OCI-LY1 (cell line): ENCODE measurements around the gene ALAD.

Source experiments
- H2AFZ ChIP-seq: fragments of 200-600 bp; sonication (generic), shearing (Covaris generic); 2 replicates; pipeline ENCODE4 v1.6.0; 2014; ENCODE audit warnings: antibody characterized with exemption, mild to moderate bottlenecking, low read length
- H3F3A ChIP-seq: fragments of 200-600 bp; sonication (generic), shearing (Covaris generic); 2 replicates; pipeline ENCODE4 v1.6.0; 2014; ENCODE audit warnings: mild to moderate bottlenecking, antibody characterized with exemption, low read length, moderate library complexity; ENCODE audit not compliant: insufficient read depth
- H3K27ac ChIP-seq: fragments of 200-600 bp; sonication (generic); 2 replicates; pipeline ENCODE4 v1.5.1; 2014; ENCODE audit warnings: low read length, mixed run types, mild to moderate bottlenecking, low read depth; ENCODE audit not compliant: poor library complexity, severe bottlenecking
- H3K27me3 ChIP-seq: fragments of 200-600 bp; sonication (generic); 2 replicates; pipeline ENCODE4 v1.6.0; 2014; ENCODE audit warnings: antibody characterized with exemption, mild to moderate bottlenecking, low read length, moderate library complexity; ENCODE audit not compliant: insufficient read depth
- H3K36me3 ChIP-seq: fragments of 200-600 bp; sonication (generic); 2 replicates; pipeline ENCODE4 v1.6.1; 2014; ENCODE audit warnings: mild to moderate bottlenecking, antibody characterized with exemption, low read length, moderate library complexity, mixed read lengths; ENCODE audit not compliant: insufficient read depth
- H3K4me1 ChIP-seq: fragments of 200-600 bp; sonication (generic); 2 replicates; pipeline ENCODE4 v1.5.1; 2014; ENCODE audit warnings: mild to moderate bottlenecking, low read length, moderate library complexity; ENCODE audit not compliant: insufficient read depth, severe bottlenecking
- H3K4me2 ChIP-seq: fragments of 200-600 bp; sonication (generic), shearing (Covaris generic); 2 replicates; pipeline ENCODE4 v1.6.1; 2014; ENCODE audit warnings: low read length
- H3K4me3 ChIP-seq: fragments of 200-600 bp; sonication (generic); 2 replicates; pipeline ENCODE4 v1.5.1; 2014; ENCODE audit warnings: low read length, low read depth, mild to moderate bottlenecking, mixed read lengths; ENCODE audit not compliant: poor library complexity, severe bottlenecking
- H3K79me2 ChIP-seq: fragments of 200-600 bp; shearing (Covaris generic); 2 replicates; pipeline ENCODE4 v1.6.1; 2016; ENCODE audit warnings: mixed run types, low read length, mixed read lengths; ENCODE audit not compliant: insufficient read depth
- H3K9ac ChIP-seq: fragments of 200-600 bp; sonication (generic), shearing (Covaris generic); 2 replicates; pipeline ENCODE4 v1.6.1; 2014; ENCODE audit warnings: mild to moderate bottlenecking, low read length, mixed read lengths
- H3K9me2 ChIP-seq: fragments of 200-600 bp; sonication (generic), shearing (Covaris generic); 2 replicates; pipeline ENCODE4 v1.6.1; 2014; ENCODE audit warnings: low read depth, mild to moderate bottlenecking, low read length, mixed read lengths
- H3K9me3 ChIP-seq: fragments of 200-600 bp; shearing (Covaris generic); 2 replicates; pipeline ENCODE4 v1.6.1; 2014; ENCODE audit warnings: low read length, mixed read lengths
- H4K20me1 ChIP-seq: fragments of 200-600 bp; sonication (generic), shearing (Covaris generic); 2 replicates; pipeline ENCODE4 v1.6.0; 2016; ENCODE audit warnings: mild to moderate bottlenecking, low read length; ENCODE audit not compliant: insufficient read depth
- CTCF ChIP-seq: fragments of 200-600 bp; sonication (generic), shearing (Covaris generic); IDR thresholded peaks from 2 replicates; pipeline ENCODE4 v1.5.1; 2017; ENCODE audit warnings: mild to moderate bottlenecking, antibody characterized with exemption, low read length, moderate library complexity, mixed read lengths
- EZH2 ChIP-seq: fragments of 200-600 bp; sonication (generic), shearing (Covaris generic); IDR thresholded peaks from 2 replicates; pipeline ENCODE4 v1.8.0; 2017; ENCODE audit warnings: borderline replicate concordance, mixed run types, mild to moderate bottlenecking, antibody characterized with exemption, low read length, moderate library complexity, mixed read lengths

The ALAD gene

GRCh38 chr9:113352411-113352810 is 48.7 kb downstream of the ALAD start:
- no peak for TF ChIP-seq EZH2
- Histone ChIP-seq H3K9me3 (no peaks in the 10 kb centered on the region), H3F3A (no peaks in the 10 kb centered on the region), H3K4me3 (no peak overlapping the region), H3K9me2 (no peaks in the 10 kb centered on the region), H3K79me2 (no peaks in the 10 kb centered on the region), H2AFZ (no peak overlapping the region), H3K9ac (no peak overlapping the region), H3K27ac (no peak overlapping the region), H3K36me3 (peaks cover 4% of the 10 kb centered on the region; the same call in 1 of the 2 replicates), H4K20me1 (no peaks in the 10 kb centered on the region), H3K27me3 (no peaks in the 10 kb centered on the region), H3K4me1 (peaks cover 31% of the 10 kb centered on the region), H3K4me2 (no peak overlapping the region)

DNA sequence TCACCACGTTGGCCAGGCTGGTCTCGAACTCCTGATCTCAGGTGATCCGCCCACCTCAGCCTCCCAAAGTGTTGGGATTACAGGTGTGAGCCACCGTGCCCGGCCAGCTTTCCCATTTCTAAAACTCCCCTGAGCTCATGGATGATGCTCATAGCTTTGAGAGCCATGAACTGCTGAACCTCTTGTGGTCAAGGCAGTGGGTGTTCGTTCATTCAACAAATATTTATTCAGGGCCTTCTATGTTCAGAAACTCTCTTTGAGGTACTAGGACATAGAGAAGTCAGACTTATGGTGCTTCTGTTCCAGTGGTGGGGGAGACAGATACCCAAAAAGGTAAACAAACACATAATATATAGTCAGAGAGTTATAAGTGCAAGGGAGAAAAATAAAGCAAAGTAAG is 49.1 kb downstream of the ALAD start:
- Histone ChIP-seq H3K9ac (no peak overlapping the region), H3K4me2 (no peak overlapping the region), H3K79me2 (no peaks in the 10 kb centered on the region), H4K20me1 (no peaks in the 10 kb centered on the region), H3F3A (no peaks in the 10 kb centered on the region), H3K27ac (no peak overlapping the region), H3K9me2 (no peaks in the 10 kb centered on the region), H3K4me1 (peaks cover 31% of the 10 kb centered on the region), H3K4me3 (no peak overlapping the region), H3K27me3 (no peaks in the 10 kb centered on the region), H3K36me3 (peaks cover 4% of the 10 kb centered on the region; the same call in 1 of the 2 replicates), H2AFZ (no peak overlapping the region), H3K9me3 (no peaks in the 10 kb centered on the region)
- TF ChIP-seq EZH2 (no peak), CTCF (no peak)

DNA sequence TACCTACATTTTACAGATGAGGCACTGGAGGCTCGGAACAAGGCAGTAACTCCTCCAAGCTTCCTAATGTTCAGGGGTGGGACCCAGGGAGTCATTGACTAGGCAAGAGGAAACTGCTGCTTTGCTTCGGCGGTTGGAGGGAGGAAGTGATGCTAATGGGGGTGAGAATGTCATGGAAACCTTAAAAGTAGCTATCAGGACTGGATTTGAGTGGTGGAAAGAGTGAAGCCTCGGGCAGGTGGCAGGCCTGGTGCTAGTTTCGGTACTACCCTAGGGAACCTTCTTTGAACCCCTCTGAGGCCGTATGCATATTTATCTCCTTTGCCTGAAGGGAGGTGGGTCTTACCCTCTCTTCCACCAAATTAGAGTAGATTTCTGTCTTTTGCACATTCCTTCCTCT is 50.1 kb downstream of the ALAD start:
- peak overlapping the region; percentile 69 for H3K4me2 ChIP-seq
- H3K9ac ChIP-seq = peak overlapping the region; percentile 66; the same call in 1 of the 2 replicates
- no peaks in the 10 kb centered on the region for H3K27me3 ChIP-seq
- no peaks in the 10 kb centered on the region for H3K79me2 ChIP-seq
- TF ChIP-seq EZH2 (no peak), CTCF (no peak)
- H4K20me1 ChIP-seq = no peaks in the 10 kb centered on the region
- H3K9me2 ChIP-seq = no peaks in the 10 kb centered on the region
- H3K9me3 ChIP-seq = no peaks in the 10 kb centered on the region
- H3K4me3 ChIP-seq = peak overlapping the region; percentile 66
- peaks cover 4% of the 10 kb centered on the region; the same call in 1 of the 2 replicates for H3K36me3 ChIP-seq
- peak overlapping the region; percentile 72 for H3K27ac ChIP-seq
- H3F3A ChIP-seq = no peaks in the 10 kb centered on the region
- peaks cover 31% of the 10 kb centered on the region for H3K4me1 ChIP-seq
- H2AFZ ChIP-seq = no peak overlapping the region

DNA sequence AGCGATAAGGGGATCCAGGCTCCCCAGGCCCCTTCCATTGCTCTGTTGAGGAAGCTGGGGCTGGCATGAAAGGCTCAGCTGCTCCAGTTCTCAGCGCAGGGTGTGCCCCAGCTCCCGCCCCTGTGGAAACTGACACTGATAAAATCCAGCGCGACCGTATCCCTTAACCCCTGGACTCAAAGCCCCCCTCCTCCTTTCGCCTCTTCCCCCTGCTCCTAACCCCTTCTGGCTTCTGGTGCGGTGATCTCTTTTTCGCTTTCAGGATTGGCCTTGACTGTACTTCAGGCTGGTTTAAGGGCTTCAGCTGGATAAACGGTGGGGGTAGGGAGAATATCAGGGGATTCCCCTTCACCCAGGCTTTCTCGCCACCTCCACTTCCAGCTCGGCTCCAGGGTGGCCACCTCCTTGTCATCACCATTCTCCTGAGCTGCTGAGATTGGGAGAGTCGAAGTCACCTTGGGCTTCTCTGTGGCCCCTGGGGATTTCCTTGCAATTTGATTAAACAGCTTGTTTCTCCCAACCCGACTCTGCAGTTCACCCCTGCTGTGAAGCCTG is 50.9 kb downstream of the ALAD start:
- H4K20me1 ChIP-seq = no peaks in the 10 kb centered on the region
- H3K27ac ChIP-seq = peak overlapping the region; percentile 72

More for the DNA sequence above, 50.9 kb downstream of the ALAD start:
- Histone ChIP-seq H3K36me3 (0 out of 2 replicates have a peak, but pooled peaks cover 1% of the 10 kb centered on the region), H3K9ac (peak overlapping the region; percentile 66), H3K4me2 (peak overlapping the region; percentile 69), H3K9me3 (no peaks in the 10 kb centered on the region), H3K4me1 (peaks cover 31% of the 10 kb centered on the region), H3K79me2 (no peaks in the 10 kb centered on the region), H3F3A (0 out of 2 replicates have a peak, but pooled peaks cover 5% of the 10 kb centered on the region), H3K4me3 (peak overlapping the region; percentile 66), H2AFZ (no peak overlapping the region), H3K27me3 (no peaks in the 10 kb centered on the region), H3K9me2 (no peaks in the 10 kb centered on the region)
- no peak for TF ChIP-seq EZH2
- no peak for TF ChIP-seq CTCF
